HepG2 (cell line): ENCODE data around the gene BIRC7. TPM values are rescaled to one million over a fixed set of nuclear protein-coding genes. Genes with fewer than 3 reads are reported as not detected.
A peak's percentile ranks its signal among the peaks of the same experiment; 100 is the strongest.

Experiments used
- ATAC-seq: fragments of 200-7000 bp; cut with Tn5 transposase; 3 replicates; pipeline ENCODE4 v1.9.1; 2020; ENCODE audit warnings: mild to moderate bottlenecking, moderate library complexity
- BruUV-seq: library from RNA; stranded (reverse); fragments of 400-500 nt; replicated peaks from 2 replicates; lab custom pipeline; 2021; lab: Mats Ljungman, UMichigan
- CTCF ChIA-PET: fragments of 300-600 bp; formaldehyde crosslinking; extraction: SDS; loops from one replicate; lab custom pipeline; 2021; ENCODE audit warnings: low total read pairs, inconsistent platforms, low intra/inter-chr PET ratio; lab: Yijun Ruan, JAX
- POLR2A ChIA-PET: fragments of 350-600 bp; sonication (Branson Sonifier 250); formaldehyde crosslinking; loops from one replicate; lab custom pipeline; 2020; ENCODE audit warnings: antibody characterized with exemption, inconsistent platforms; lab: Yijun Ruan, JAX
- DNase-seq: peaks from one replicate; pipeline ENCODE4 v3.0.0-alpha.2; 2015; ENCODE audit warnings: low spot score
- FAIRE-seq: peaks from 3 replicates; lab custom pipeline; 2011; peaks lifted over from hg19 to GRCh38; lab: Jason Lieb, UNC
- H2AFZ ChIP-seq: one replicate; pipeline ENCODE4 v1.6.1; 2011; ENCODE audit warnings: low read length, inconsistent platforms
- H3K27ac ChIP-seq: fragments of 300-600 bp; 3 replicates; pipeline ENCODE4 v1.8.0; 2011; ENCODE audit warnings: mixed run types, mild to moderate bottlenecking, mixed read lengths, low read length, inconsistent platforms; ENCODE audit not compliant: insufficient read depth; ENCODE audit errors: extremely low read length
- H3K27me3 ChIP-seq, 2 experiments: fragments of 200-600 bp in 1 of 2; 2 replicates in 1 of 2; 3 replicates in 1 of 2; pipeline versions ENCODE4 v1.6.0 to v1.8.0; 2011; ENCODE audit warnings: low read length in 2 of 2, mild to moderate bottlenecking in 2 of 2, moderate library complexity in 2 of 2, inconsistent platforms in 1 of 2; ENCODE audit not compliant: insufficient read depth in 2 of 2, control insufficient read depth in 1 of 2
- H3K36me3 ChIP-seq, 2 experiments: fragments of 200-600 bp in 1 of 2; replicated peaks in 1 of 2; 2 replicates in 1 of 2; 3 replicates in 1 of 2; pipeline versions ENCODE4 v1.5.1 to v1.8.0; 2011; ENCODE audit warnings: low read length in 2 of 2, inconsistent platforms in 1 of 2; ENCODE audit not compliant: insufficient read depth in 2 of 2, control insufficient read depth in 1 of 2
- H3K4me1 ChIP-seq: 2 replicates; pipeline ENCODE4 v1.5.1; 2012; ENCODE audit warnings: low read length, inconsistent platforms; ENCODE audit not compliant: insufficient read depth
- H3K4me2 ChIP-seq: 2 replicates; pipeline ENCODE4 v1.6.0; 2011; ENCODE audit warnings: low read depth, low read length, inconsistent platforms
- H3K4me3 ChIP-seq, 3 experiments: fragments of 200-600 bp in 1 of 3; sonication (generic), shearing (Covaris generic) in 1 of 3; replicated peaks in 1 of 3; 2 replicates each; pipeline ENCODE4 v1.5.1; 2011 to 2016; ENCODE audit warnings: low read length in 3 of 3, inconsistent platforms in 2 of 3, low read depth in 2 of 3, mild to moderate bottlenecking in 2 of 3, control low read depth in 1 of 3, mixed read lengths in 1 of 3; ENCODE audit not compliant: insufficient read depth in 1 of 3
- H3K79me2 ChIP-seq: one replicate; pipeline ENCODE4 v1.6.1; 2011; ENCODE audit warnings: low read length, inconsistent platforms; ENCODE audit not compliant: insufficient read depth
- H3K9ac ChIP-seq: 2 replicates; pipeline ENCODE4 v1.6.0; 2011; ENCODE audit warnings: mild to moderate bottlenecking, low read depth, low read length, inconsistent platforms; ENCODE audit not compliant: insufficient read depth
- H3K9me3 ChIP-seq: 2 replicates; pipeline ENCODE4 v1.5.1; 2012; ENCODE audit warnings: mild to moderate bottlenecking, low read length
- H4K20me1 ChIP-seq: 2 replicates; pipeline ENCODE4 v1.6.0; 2011; ENCODE audit warnings: inconsistent platforms, mild to moderate bottlenecking, low read length, moderate library complexity; ENCODE audit not compliant: insufficient read depth
- ARHGAP35 ChIP-seq: sonication (generic); formaldehyde crosslinking; IDR thresholded peaks from 2 replicates; pipeline ENCODE4 v1.9.0; 2022; ENCODE audit warnings: mild to moderate bottlenecking, inconsistent platforms, moderate library complexity, missing genetic modification reagents, borderline replicate concordance
- FOXA3 ChIP-seq: IDR thresholded peaks from 2 replicates; pipeline ENCODE4 v1.6.1; 2016; ENCODE audit warnings: missing genetic modification reagents, missing compliant biosample characterization
- NR2C2 ChIP-seq: sonication (generic); formaldehyde crosslinking; IDR thresholded peaks from 2 replicates; pipeline ENCODE4 v1.4.0; 2020; ENCODE audit warnings: missing genetic modification reagents, mild to moderate bottlenecking, moderate library complexity, borderline replicate concordance
- SKIL ChIP-seq: sonication (generic); formaldehyde crosslinking; IDR thresholded peaks from 2 replicates; pipeline ENCODE4 v1.8.0; 2022; ENCODE audit warnings: missing genetic modification reagents, mild to moderate bottlenecking, moderate library complexity, borderline replicate concordance
- SOX6 ChIP-seq, 2 experiments: fragments of 450-650 bp in 1 of 2; sonication (generic) in 1 of 2; formaldehyde crosslinking in 1 of 2; IDR thresholded peaks; 2 replicates each; pipeline versions ENCODE4 v1.4.0 to v1.6.1; 2017 to 2020; ENCODE audit warnings: antibody characterized with exemption in 1 of 2, mild to moderate bottlenecking in 1 of 2, missing genetic modification reagents in 1 of 2
- SP140L ChIP-seq: sonication (generic); formaldehyde crosslinking; IDR thresholded peaks from 2 replicates; pipeline ENCODE4 v1.4.0; 2020; ENCODE audit warnings: missing genetic modification reagents, borderline replicate concordance
- SRSF9 ChIP-seq: fragments of 200-400 bp; formaldehyde crosslinking; IDR thresholded peaks from 2 replicates; pipeline ENCODE4 v1.6.1; 2018; ENCODE audit warnings: borderline replicate concordance, mild to moderate bottlenecking, low read depth, low read length; ENCODE audit not compliant: insufficient read depth, poor library complexity, severe bottlenecking
- TEAD3 ChIP-seq: optimal IDR thresholded peaks from 2 replicates; pipeline ENCODE3; 2016; ENCODE audit warnings: borderline replicate concordance
- ZBTB20 ChIP-seq: sonication (generic); formaldehyde crosslinking; IDR thresholded peaks from 2 replicates; pipeline ENCODE4 v1.8.1; 2023; ENCODE audit warnings: missing genetic modification reagents, low read depth, mild to moderate bottlenecking, borderline replicate concordance
- ZNF253 ChIP-seq: sonication (generic); formaldehyde crosslinking; IDR thresholded peaks from 2 replicates; pipeline ENCODE4 v1.8.0; 2022; ENCODE audit warnings: mild to moderate bottlenecking, missing genetic modification reagents, borderline replicate concordance
- ZNF33B ChIP-seq: sonication (generic); formaldehyde crosslinking; IDR thresholded peaks from 2 replicates; pipeline ENCODE4 v1.5.1; 2020; ENCODE audit warnings: mild to moderate bottlenecking, missing genetic modification reagents
- ZNF460 ChIP-seq: sonication (generic); formaldehyde crosslinking; IDR thresholded peaks from 2 replicates; pipeline ENCODE4 v1.5.1; 2020; ENCODE audit warnings: missing genetic modification reagents, mild to moderate bottlenecking, borderline replicate concordance
- ZNF501 ChIP-seq: sonication (generic); formaldehyde crosslinking; IDR thresholded peaks from 2 replicates; pipeline ENCODE4 v1.5.1; 2020; ENCODE audit warnings: mild to moderate bottlenecking, moderate library complexity, missing genetic modification reagents
- ZNF552 ChIP-seq: sonication (generic); formaldehyde crosslinking; IDR thresholded peaks from 2 replicates; pipeline ENCODE4 v1.9.0; 2022; ENCODE audit warnings: missing genetic modification reagents, mild to moderate bottlenecking, borderline replicate concordance
- ZNF768 ChIP-seq: sonication (generic); formaldehyde crosslinking; IDR thresholded peaks from 2 replicates; pipeline ENCODE4 v1.4.0; 2020; ENCODE audit warnings: missing genetic modification reagents
- WGBS: methylation state at CpG from one replicate; pipeline ENCODE4 v1.1.6; 2017; ENCODE audit warnings: low lambda C conversion rate; 5-methylcytosine and 5-hydroxymethylcytosine counted together
- in situ Hi-C: cut with HindIII; loops from 2 replicates; pipeline ENCODE4 v1.10.0; 2017; ENCODE audit warnings: low pct_unique_long_range_greater_than_20kb; ENCODE audit not compliant: extremely low pct_ligation_motif_present
- intact Hi-C: fragments of 100-400 bp; cut with micrococcal nuclease; formaldehyde crosslinking; loops from one replicate; pipeline ENCODE4 v1.10.0; 2022; ENCODE audit not compliant: unreplicated experiment
- polyA plus RNA-seq, 8 experiments: library from polyadenylated mRNA; depleted of rRNA in 3 of 8; stranded (reverse) in 7 of 8; unstranded in 1 of 8; fragments of >200 nt; fragmentation: Illumina TruSeq in 4 of 8; extraction: Trizol in 4 of 8; gene quantifications; 2 replicates each; pipeline versions ENCODE4 v1.2.1 to v1.2.3, GENCODE V29; 2011 to 2016; ENCODE audit warnings: low read depth in 4 of 8, missing spikeins in 1 of 8, mixed read lengths in 1 of 8; ENCODE audit not compliant: insufficient read depth in 1 of 8
- total RNA-seq, 5 experiments: library from RNA; depleted of rRNA; stranded (reverse); fragments of >200 nt; fragmentation: Illumina TruSeq; extraction: Trizol; gene quantifications; 2 replicates each; pipeline ENCODE4 v1.2.3, GENCODE V29; 2016; ENCODE audit warnings: low read depth in 1 of 5
- TF ChIP-seq, protein P1 (sequence below): sonication (generic); formaldehyde crosslinking; conservative IDR thresholded peaks from 2 replicates; pipeline ENCODE4 v1.4.0; 2020; ENCODE audit warnings: missing genetic modification reagents

Gene BIRC7
- total and polyA plus RNA-seq, 2 of the 13 experiments (the other 11 are each of a cell fraction or from before 2014, with no cell fraction given) = 0.27 to 5.1 TPM

GRCh38 chr20:63217706-63218105, 18.0 kb upstream of the BIRC7 start (continued):
- TF ChIP-seq FOXA3 (CRISPR knock-in tag) (peak; percentile 43; the same call in 1 of the 2 replicates), ZNF552 (CRISPR knock-in tag) (0 out of 2 replicates have a peak, but pooled peaks have one; percentile 26), ZNF253 (CRISPR knock-in tag) (no peak), SRSF9 (no peak), ZNF501 (CRISPR knock-in tag) (peak; percentile 54; the same call in 1 of the 2 replicates), TEAD3 (CRISPR knock-in tag) (peak; percentile 49), ZNF460 (CRISPR knock-in tag) (no peak), ZNF33B (CRISPR knock-in tag) (no peak)
- TF ChIP-seq, protein P1, sequence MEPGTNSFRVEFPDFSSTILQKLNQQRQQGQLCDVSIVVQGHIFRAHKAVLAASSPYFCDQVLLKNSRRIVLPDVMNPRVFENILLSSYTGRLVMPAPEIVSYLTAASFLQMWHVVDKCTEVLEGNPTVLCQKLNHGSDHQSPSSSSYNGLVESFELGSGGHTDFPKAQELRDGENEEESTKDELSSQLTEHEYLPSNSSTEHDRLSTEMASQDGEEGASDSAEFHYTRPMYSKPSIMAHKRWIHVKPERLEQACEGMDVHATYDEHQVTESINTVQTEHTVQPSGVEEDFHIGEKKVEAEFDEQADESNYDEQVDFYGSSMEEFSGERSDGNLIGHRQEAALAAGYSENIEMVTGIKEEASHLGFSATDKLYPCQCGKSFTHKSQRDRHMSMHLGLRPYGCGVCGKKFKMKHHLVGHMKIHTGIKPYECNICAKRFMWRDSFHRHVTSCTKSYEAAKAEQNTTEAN = no peak

DNA sequence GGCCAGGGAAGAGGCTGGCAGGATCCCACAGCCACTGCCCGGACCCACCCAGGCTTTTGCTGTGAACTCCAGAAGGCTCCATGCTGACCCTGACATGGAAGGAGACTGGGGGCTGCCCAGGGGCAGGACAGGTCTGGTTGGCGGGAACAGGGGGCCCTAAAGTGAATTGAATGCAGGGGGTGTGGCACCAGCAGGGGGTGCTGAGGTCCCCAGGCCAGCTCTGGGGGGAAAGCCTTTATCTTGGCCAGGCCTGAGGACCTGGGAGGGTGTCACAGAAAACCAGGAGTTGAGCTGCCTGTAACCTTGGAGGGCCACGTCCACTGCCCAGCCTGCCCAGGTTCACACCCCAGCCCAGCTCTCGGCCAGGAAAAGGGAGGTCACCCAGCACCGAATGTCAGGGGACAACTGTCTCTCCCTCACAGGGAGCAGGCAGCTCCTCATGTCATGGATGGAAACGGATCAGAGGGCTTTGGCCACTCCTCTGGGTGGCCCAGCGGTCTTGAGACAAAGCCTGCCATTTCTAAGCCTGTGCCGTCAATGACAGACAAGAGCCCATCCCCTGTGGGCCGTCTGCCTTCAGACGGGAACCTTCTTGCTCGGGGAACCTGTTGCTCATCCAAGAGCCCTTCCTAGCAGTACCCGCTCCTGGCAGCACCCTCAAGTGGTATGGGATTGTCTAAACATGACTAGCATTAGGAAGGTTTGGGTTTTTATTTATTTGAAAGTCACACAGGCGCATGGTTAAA, 16.8 kb upstream of the BIRC7 start:
- Histone ChIP-seq H3K4me3 (no peak overlapping the region), H3K27me3 (peaks cover 28 to 56% of the 10 kb centered on the region in 2 experiments; a peak in 4 of 5 replicates), H3K4me2 (no peak overlapping the region), H4K20me1 (peaks cover 15% of the 10 kb centered on the region), H3K9ac (no peak overlapping the region), H3K27ac (no peak overlapping the region), H3K79me2 (peaks cover 17% of the 10 kb centered on the region), H3K4me1 (peaks cover 34% of the 10 kb centered on the region), H3K36me3 (peaks cover 0 to 10% of the 10 kb centered on the region in 2 experiments; a peak in 3 of 5 replicates), H2AFZ (no peak overlapping the region), H3K9me3 (no peaks in the 10 kb centered on the region)
- DNase-seq = no peak
- WGBS = 36% methylated on average over 10 of the region's 13 CpGs
- no peak for ATAC-seq
- no peak for FAIRE-seq
- POLR2A ChIA-PET = interaction anchor here (1.2 kb wide), 1 partner anchor 54 kb away, joined by 3 read pairs; the partner anchor contains the start of gene ARFGAP1
- BruUV-seq = no TSS peak
- CTCF ChIA-PET = no interaction called here
- intact Hi-C loops = loop anchor here (5.0 kb wide), 1 partner anchor 37 kb away; no protein-coding TSS in a partner anchor
- in situ Hi-C loops = no loop called here
- TF ChIP-seq SKIL (CRISPR knock-in tag) (no peak), ARHGAP35 (CRISPR knock-in tag) (no peak), ZNF768 (CRISPR knock-in tag) (peak; percentile 65; the same call in 1 of the 2 replicates), ZBTB20 (CRISPR knock-in tag) (no peak), SP140L (no peak), SOX6 (IDR thresholded peaks at IDR 0.05) (no peak), SOX6 (CRISPR knock-in tag; IDR thresholded peaks at IDR 0.05) (no peak), NR2C2 (CRISPR knock-in tag) (no peak)
